Muscle of arm (tissue), 14 donors: Measurements from ENCODE around the gene GLYR1. TPM values are rescaled to one million over a fixed set of nuclear protein-coding genes. Genes with fewer than 3 reads are reported as not detected.
"Not testable (repeated sequence)": the region's sequence is repeated elsewhere in the genome, so short reads cannot be mapped to it uniquely, and the experiment has no call there.

Experiments used
- DNase-seq: peaks from one replicate; pipeline ENCODE4 v3.0.0-alpha.2; 2013
- long read RNA-seq, 11 donors: transcript quantifications; one replicate each; lab custom pipeline, GENCODE V29; 2026
- polyA plus RNA-seq, 12 donors: library from polyadenylated mRNA; unstranded; fragments of 120-200 nt; gene quantifications; one replicate each; pipeline ENCODE4 v1.2.1, GENCODE V29; 2013; ENCODE audit not compliant: insufficient read length in 12 of 12

The GLYR1 gene
- 10 to 100 TPM in 11 of 12 donors, not detected in 1; 47.7 to 64.0 (median 56.2) TPM for polyA plus RNA-seq
- long read RNA-seq, donor 1, transcript GLYR1-201 (16 exons, 3,772 nt), result major isoform, 6 of 42 reads
- long read RNA-seq, donor 1, partial matches to known transcripts, result 32 of 42 reads
- long read RNA-seq, donor 1, other reads (novel, unspliced or antisense), result 0 of 42 reads
- long read RNA-seq, donor 2, transcript GLYR1-201 (16 exons, 3,772 nt), result major isoform, 5 of 39 reads
- long read RNA-seq, donor 2, partial matches to known transcripts, result 30 of 39 reads
- long read RNA-seq, donor 2, other reads (novel, unspliced or antisense), result 0 of 39 reads
- long read RNA-seq, donor 3, partial matches to known transcripts, result 0 of 2 reads
- long read RNA-seq, donor 3, other reads (novel, unspliced or antisense), result 0 of 2 reads
- long read RNA-seq, donor 4, partial matches to known transcripts, result 0 of 4 reads
- long read RNA-seq, donor 4, other reads (novel, unspliced or antisense), result 0 of 4 reads
- long read RNA-seq, donor 5, transcript GLYR1-201 (16 exons, 3,772 nt), result major isoform, 6 of 33 reads
- long read RNA-seq, donor 5, partial matches to known transcripts, result 23 of 33 reads
- long read RNA-seq, donor 5, other reads (novel, unspliced or antisense), result 0 of 33 reads
- long read RNA-seq, donor 6, partial matches to known transcripts, result 0 of 2 reads
- long read RNA-seq, donor 6, other reads (novel, unspliced or antisense), result 0 of 2 reads
- long read RNA-seq, donor 7, partial matches to known transcripts, result 13 of 18 reads
- long read RNA-seq, donor 7, other reads (novel, unspliced or antisense), result 0 of 18 reads
- long read RNA-seq, donor 8, partial matches to known transcripts, result 11 of 18 reads
- long read RNA-seq, donor 8, other reads (novel, unspliced or antisense), result 0 of 18 reads
- long read RNA-seq, donor 9, partial matches to known transcripts, result 0 of 4 reads
- long read RNA-seq, donor 9, other reads (novel, unspliced or antisense), result 0 of 4 reads
- long read RNA-seq, donor 10, partial matches to known transcripts, result 0 of 6 reads
- long read RNA-seq, donor 10, other reads (novel, unspliced or antisense), result 0 of 6 reads
- long read RNA-seq, donor 11, partial matches to known transcripts, result 0 of 6 reads
- long read RNA-seq, donor 11, other reads (novel, unspliced or antisense), result 0 of 6 reads

GRCh38 chr16:4846901-4847773 lies at the start of gene GLYR1, which contains the start of gene UBN1:
TSS of gene GLYR1 (minus strand) at chr16:4847288. CDS start at chr16:4847265, 23 bp downstream.
TSS of gene UBN1 (plus strand) at chr16:4847481. CDS start at chr16:4852918, 5,437 bp downstream.
- DNase-seq, result peak; percentile 97

- not testable (repeated sequence) for DNase-seq
Observed at GRCh38 chr16:4896761-4897160, 49.7 kb upstream of the GLYR1 start.

- DNase-seq, result no peak
Observed at GRCh38 chr16:4895366-4895765, 48.3 kb upstream of the GLYR1 start.

GRCh38 chr16:4894276-4895150 lies 47.4 kb upstream of the GLYR1 start:
- DNase-seq, result no peak

- DNase-seq, result no peak
Observed at GRCh38 chr16:4893103-4893862, 46.2 kb upstream of the GLYR1 start.

GRCh38 chr16:4892361-4893102 lies 45.4 kb upstream of the GLYR1 start:
- peak; percentile 55 for DNase-seq

- DNase-seq, result no peak
Observed at GRCh38 chr16:4891886-4892216, 44.8 kb upstream of the GLYR1 start.

GRCh38 chr16:4891097-4891885 lies 44.2 kb upstream of the GLYR1 start:
- no peak for DNase-seq

GRCh38 chr16:4890686-4891085 lies 43.6 kb upstream of the GLYR1 start:
- DNase-seq, result no peak

- no peak for DNase-seq
Observed at GRCh38 chr16:4890026-4890425, 42.9 kb upstream of the GLYR1 start.

GRCh38 chr16:4888428-4889135 lies 41.5 kb upstream of the GLYR1 start:
- no peak for DNase-seq

GRCh38 chr16:4886151-4886550 lies 39.1 kb upstream of the GLYR1 start:
- no peak for DNase-seq

- no peak for DNase-seq
Observed at GRCh38 chr16:4884972-4885874, 38.1 kb upstream of the GLYR1 start.

GRCh38 chr16:4884209-4884608 lies 37.1 kb upstream of the GLYR1 start:
- no peak for DNase-seq

- no peak for DNase-seq
Observed at GRCh38 chr16:4883501-4883900, 36.4 kb upstream of the GLYR1 start.
